HG03571 (cell line): ENCODE results near the gene RIPOR3.

Experiments used
- ATAC-seq: cut with Tn5 transposase; IDR thresholded peaks from one replicate; pipeline ENCODE4 v1.9.1; 2021; ENCODE audit not compliant: unreplicated experiment

The RIPOR3 gene

DNA sequence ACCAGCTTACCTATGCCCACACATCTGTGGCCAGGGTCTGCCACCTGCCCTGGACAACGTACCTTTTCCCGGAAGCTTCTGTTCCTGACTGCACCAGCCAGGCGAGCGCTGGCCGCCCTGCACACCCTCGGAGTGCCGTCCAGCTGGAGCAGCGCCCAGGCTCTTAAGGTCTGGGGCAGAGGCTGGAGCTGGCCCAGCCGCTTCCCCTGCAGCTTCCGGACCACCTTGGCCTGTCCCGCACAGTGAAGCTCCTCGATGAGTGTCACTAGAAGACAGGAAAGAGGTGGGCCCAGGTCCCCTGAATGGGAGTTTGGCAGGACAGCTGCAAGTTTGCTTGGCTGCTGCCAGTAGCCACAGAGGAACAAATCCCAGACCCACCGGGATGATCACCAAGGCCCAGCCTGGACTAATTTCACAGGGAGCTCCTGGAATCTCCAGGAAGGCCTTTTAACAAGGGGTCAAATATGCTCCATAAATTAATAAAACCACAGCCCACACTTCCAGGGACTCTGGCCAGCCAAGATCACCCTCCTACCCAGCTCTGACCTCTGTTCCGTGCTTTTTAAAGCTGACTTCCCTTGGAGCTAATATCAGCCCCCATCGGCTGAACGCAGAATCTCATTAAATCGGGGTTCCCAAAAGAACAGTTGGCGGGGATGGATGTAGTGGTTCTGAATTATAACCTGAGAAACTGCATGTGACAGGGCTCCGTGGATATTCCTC is 98.9 kb downstream of the RIPOR3 start:
- ATAC-seq, result no peak

DNA sequence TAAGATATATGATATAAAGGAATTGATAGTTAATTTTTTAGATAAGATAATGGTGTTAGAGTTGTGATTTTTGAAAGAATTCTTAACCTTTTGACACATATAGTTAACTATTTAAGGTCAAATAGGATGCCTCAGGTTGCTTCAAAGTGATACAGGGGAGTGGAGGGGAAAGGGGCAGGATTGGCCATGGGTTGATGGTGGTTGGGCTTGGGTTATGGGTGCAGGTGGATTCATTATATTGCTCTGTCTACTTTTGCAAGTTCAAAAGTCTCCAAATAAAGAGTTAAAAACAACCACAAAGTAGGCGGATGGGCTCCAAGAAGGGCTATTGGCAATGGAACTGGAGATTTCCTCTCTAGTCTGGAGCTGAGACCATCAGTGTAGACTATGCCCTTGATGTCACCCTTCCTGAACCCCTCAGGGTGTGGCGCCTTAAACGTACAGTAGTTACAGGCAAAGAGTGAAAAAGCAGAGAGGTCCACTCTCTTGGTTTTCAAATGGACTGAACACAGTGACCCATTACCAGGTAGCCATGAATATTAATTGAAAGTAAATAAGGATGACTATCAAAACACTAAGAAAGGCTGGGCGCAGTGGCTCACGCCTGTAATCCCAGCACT is 100.0 kb downstream of the RIPOR3 start:
- no peak for ATAC-seq

DNA sequence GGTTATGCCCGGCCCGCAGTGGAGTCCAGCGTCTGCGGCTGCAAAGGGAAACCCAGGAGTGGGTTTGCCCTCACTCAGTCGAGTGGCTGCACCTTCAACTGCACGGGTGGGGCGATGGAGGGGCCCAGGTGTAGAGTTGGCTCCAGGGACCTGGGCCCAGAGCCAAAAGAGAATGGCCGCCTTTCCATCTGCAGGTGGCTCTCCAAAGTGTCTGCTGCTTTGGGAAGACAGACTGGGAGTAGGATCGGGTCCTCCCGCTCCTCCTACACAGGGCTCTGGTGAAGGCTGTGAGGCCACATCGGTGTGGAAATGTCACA is 101.0 kb downstream of the RIPOR3 start:
- no peak for ATAC-seq

DNA sequence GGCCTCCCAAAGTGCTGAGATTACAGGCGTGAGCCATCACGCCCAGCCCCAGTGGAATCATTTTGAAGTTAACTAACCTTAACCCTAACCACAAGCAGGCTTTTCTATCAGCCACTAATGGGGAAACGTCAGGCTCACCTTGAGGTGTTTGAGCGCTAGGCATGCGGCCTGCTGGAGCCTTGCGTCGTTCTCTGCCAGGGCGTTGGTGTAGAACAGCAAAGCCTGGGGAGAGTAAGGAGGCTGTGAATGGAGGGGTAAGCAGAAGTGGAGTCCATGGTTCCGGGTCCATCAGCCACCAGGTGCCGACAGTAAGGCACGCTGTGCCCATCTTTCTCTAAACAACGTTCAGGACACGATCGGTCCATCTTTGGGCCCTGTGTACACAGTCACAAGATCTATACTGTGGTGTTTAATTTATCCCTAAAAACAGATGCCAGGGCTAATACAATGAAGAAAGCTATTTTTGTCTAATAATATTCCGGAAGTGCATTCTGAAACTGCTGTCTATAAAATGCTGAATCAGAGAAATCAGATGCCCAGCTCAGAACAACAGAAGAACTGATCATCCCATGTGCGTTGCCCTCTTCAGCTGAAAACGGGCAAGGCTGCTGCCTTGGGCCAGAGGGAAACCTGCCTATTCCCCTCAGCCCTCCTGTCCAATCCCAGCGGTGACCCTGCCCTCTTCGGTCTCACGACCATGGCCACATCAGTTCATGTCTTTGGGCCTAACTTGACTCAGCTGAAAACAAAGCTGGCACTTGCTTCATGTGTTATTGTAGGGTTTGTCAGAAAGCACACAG is 101.6 kb downstream of the RIPOR3 start:
- ATAC-seq, result no peak

DNA sequence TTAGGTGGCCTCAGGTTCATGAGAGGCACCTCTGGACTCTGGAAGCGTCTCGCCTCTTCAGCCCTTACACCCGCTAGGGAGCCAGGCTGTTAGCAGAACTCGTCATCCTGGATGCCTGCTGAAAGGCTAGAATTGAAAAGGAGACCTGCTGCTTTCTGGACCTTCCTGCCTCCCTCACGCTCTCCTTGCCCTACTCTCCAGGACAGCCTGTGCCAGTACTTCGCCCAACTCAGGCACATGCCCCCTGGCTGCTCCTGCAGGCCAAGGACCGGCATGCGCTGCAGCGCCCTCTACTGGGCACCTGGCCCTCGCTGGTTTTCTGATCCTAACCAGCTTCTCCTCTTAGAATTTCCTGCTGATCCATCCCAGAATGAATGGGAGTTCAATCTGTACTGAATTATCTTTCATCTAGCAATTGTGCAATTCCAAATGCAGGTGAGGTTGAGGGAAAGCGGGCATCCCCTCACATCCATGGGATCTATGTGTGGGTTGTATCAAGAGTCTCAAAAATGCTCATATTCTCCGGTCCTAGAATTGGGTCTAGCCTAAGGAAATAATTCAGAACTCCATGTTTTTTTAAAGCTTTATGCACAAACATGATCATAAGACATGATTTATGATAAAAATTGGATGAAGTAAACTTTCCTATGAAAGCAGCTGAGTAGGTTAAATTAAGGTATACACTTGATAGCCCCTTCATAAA is 103.2 kb downstream of the RIPOR3 start:
- no peak for ATAC-seq

DNA sequence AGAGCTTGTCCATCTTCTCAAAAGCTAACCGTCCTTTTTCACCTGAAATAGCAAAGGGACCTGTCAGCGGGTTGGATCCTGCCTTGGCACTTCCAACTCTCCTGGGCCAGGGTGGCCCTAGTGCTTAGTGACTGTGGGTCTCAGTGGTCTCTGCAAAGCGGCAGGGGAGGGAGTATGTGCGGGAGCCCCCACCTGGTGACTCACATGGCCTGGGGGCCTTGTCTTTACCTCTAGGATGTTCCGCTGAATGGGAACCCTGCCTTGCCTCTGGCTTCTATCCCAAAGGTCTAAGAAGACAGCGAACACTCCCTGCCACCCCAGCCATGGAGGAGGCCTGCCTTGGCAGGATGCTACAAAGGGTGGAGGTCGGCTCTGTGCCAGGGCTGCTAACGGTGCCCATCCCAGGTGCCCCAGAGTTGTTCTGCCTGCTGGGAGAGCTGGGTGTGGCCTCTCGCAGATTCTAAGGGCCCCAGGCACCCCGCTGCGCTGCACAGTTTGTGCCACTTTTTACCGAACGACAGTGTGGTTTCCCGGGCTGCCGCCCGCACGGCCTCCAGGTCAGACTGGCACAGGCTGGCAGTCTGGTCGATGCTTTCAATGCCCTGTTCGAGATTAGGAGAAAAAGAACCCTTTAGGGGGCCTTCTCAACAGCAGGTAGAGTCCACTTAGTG is 103.9 kb downstream of the RIPOR3 start:
- no peak for ATAC-seq

DNA sequence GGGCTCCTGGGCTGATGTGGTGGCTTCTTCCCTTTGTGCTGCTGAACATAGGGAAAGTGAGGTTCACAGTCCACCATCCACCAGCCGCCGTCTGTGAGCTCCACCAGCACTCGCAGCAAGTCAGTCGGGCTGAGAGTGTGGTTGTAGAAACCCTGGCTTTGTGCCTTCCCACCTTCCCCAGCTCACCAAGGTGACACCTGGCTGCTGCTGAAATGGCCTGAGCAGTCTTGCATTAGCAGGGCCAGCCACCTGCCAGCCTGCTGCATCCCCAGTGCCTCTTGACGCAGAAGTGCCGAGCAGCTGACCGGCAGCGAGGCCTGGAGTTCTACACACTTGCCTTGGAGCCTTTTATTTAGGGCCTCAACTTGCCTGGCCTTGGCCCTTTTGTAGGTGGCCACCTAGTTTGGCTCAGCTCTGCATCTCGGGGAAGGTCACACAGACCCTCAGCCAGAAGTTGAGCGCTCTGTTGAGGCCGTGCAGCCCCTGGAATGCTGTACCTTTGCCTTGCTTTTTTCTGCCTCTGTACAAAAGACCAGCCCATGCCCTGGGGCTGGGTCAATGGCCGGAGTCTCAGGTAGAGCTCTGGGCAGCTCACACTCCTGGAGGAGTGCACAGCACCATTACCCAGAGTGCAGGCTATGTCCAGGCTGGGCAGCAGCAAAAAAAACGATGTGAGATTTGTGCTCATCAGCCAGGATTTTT is 104.7 kb downstream of the RIPOR3 start:
- ATAC-seq, result no peak

DNA sequence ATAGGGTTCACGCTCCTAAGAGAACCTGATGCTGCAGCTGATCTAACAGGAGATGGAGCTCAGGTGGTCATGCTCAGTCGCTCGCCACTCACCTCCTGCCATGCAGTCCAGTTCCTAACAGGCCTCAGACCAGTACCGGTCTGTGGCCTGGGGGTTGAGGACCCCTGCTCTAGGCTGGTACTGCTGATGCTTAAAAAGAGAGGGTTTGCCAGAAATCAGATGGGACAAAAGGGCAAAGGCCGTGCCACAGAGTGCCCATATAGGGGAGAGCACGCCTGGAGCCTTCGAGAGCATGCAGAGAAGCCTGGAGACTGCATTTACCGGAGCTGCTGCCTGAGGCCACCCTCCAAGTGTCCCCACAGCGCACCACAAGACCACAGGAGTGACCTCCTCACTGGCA is 105.7 kb downstream of the RIPOR3 start:
- ATAC-seq, result no peak

DNA sequence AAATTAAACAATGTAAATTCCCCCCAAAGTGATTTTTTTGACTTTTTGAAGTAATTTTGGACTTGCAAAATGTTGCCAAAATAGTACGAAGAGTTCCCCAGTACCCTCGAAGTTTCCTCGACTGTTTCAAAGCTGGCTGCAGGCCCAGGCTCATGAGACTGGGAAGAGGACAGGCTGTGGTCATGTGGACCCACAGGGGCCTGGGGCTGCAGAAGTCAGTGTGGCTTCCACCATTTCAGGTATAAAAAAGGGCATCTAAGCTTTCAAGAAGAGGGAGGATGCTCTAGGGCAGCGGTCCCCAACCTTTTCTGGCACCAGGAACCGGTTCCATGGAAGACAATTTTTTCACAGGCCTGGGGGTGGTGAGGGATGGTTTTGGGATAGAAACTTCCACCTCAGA is 106.1 kb downstream of the RIPOR3 start:
- ATAC-seq, result no peak

DNA sequence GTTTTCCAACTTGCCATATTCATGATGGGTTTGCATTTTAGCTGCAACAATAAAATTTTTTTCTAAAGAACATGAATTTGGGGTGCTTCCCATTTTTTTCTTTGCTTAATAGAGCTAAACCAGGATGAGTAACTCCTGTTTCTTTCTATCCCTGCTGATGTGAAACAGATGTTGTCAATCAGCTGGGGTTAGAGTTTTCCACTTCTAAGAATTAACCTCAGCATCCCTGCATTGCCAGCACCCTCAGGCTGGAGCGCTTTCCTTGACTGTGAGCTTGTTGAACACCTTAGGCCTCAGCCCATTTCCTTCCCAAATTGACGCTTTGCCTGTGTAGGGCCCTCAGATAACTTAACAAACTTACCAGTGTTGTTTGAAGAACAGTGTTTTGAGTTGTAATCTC is 106.7 kb downstream of the RIPOR3 start:
- ATAC-seq, result no peak

DNA sequence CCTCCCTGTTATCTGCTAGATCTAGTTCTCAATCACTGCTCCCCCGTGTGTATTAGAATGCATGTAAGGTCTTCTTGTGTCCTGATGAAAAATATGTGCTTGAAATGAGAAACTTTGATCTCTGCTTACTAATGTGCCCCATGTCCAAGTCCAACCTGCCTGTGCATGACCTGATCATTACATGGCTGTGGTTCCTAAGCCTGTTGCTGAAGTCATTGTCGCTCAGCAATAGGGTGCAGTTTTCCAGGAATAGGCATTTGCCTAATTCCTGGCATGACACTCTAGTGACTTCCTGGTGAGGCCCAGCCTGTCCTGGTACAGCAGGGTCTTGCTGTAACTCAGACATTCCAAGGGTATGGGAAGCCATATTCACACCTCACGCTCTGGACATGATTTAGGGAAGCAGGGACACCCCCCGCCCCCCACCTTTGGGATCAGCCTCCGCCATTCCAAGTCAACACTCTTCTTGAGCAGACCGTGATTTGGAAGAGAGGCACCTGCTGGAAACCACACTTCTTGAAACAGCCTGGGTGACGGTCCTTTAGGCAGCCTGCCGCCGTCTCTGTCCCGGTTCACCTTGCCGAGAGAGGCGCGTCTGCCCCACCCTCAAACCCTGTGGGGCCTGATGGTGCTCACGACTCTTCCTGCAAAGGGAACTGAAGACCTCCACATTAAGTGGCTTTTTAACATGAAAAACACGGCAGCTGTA is 107.7 kb downstream of the RIPOR3 start:
- no peak for ATAC-seq

DNA sequence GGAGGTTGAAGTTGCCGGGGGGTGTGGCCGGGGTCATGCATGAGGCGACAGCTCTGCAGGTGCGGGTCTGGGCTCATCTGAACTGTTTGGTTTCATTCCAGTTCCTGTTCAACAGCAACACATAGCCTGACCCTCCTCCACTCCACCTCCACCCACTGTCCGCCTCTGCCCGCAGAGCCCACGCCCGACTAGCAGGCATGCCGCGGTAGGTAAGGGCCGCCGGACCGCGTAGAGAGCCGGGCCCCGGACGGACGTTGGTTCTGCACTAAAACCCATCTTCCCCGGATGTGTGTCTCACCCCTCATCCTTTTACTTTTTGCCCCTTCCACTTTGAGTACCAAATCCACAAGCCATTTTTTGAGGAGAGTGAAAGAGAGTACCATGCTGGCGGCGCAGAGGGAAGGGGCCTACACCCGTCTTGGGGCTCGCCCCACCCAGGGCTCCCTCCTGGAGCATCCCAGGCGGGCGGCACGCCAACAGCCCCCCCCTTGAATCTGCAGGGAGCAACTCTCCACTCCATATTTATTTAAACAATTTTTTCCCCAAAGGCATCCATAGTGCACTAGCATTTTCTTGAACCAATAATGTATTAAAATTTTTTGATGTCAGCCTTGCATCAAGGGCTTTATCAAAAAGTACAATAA is 108.6 kb downstream of the RIPOR3 start:
- ATAC-seq, result no peak

DNA sequence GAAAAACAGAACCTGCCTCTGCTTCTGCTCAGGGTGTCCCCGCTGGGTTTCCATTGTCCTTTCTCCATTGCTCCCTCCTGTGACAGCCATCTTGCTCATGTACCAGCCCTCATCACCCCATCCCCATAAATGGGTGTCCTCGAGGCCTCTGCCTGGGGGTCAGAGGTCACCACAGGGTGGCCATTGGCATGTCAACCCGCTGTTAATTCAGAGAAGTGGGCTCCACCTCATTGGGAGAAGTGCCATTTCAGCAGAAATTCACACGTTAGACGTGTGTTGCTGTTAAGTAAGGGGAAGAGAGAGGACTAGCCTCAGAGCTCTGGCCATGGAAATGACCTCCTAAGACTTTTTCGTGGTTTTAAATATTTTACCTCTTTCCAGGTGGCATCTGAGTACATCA is 109.2 kb downstream of the RIPOR3 start:
- no peak for ATAC-seq

DNA sequence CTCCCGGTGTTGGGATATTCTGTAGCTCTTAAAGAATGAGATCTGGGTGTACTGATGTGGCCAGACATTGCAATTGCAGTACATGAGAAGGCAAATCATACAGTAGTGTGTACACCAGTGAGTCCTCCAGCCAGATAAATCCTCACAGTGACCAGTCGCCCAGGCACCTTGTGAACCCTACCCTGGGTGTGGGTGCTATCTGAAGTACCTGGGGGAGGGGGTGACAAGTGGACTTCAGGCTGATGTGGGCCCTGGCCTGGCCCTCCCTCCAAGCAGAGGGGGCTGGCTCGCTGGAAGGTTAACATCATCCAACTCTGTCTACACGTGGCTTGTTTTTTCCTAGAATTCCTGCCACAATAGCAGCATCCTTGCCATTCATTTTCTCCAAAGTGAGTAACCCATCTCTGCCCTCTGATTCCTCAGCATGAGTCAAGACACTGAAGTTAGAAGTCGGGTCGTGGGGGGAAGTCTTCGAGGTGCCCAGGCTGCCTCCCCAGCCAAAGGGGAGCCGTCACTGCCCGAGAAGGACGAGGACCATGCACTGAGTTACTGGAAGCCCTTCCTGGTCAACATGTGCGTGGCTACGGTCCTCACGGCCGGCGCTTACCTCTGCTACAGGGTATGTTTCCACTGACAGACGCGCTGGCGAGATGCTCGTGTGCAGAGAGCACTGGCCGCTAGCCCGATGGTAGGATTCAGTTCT is 110.3 kb downstream of the RIPOR3 start:
- no peak for ATAC-seq

DNA sequence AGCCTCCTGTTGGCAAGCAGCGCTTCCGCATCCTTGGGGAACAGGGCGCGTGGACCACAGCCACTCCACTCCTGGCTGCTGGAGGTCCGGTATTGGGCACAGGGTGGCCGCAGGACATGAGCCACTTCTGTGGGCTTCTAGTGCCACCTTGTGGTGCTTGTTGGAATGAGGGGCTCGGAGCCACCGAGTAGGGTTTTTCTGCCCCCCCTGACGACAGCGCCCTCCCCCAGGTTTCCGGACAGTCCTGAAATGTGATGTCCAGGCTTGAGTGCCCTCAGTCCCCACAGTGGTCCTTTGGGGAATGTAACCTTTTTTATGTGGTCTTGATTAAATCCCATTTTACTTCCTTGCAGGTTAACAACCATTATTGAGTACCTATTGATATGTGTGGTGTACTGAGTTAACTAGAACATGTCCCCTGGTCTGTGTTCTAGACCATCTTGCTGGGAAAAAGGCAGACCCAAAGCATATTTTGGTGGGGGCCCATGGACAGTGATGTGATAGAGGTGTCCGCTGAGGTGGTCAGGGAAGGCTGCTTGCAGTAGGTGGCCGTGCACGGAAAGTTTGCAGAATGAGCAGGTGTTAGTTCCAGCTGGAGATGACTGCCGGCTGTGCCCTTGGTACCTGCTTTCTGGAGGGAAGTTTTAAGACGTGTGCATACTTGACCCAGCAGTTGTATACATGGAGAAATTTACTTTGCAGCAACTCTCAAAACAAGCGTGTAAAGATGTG is 111.2 kb downstream of the RIPOR3 start:
- no peak for ATAC-seq

DNA sequence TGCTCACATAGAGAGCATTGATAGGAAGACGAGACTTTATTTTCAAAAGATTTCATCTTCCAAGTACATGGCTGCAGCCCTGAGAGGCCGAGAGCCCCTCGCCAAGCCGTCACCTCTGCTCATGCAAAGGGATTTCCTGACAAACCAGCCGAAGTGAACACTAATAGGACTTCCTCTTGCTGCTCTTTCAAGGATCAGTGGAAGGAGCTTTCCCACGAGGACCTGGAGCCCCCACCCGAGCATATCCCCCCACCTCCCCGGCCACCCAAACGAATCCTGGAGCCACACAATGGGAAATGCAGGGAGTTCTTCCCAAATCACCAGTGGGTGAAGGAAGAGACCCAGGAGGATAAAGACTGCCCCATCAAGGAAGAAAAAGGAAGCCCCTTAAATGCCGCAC is 111.8 kb downstream of the RIPOR3 start:
- ATAC-seq, result no peak

DNA sequence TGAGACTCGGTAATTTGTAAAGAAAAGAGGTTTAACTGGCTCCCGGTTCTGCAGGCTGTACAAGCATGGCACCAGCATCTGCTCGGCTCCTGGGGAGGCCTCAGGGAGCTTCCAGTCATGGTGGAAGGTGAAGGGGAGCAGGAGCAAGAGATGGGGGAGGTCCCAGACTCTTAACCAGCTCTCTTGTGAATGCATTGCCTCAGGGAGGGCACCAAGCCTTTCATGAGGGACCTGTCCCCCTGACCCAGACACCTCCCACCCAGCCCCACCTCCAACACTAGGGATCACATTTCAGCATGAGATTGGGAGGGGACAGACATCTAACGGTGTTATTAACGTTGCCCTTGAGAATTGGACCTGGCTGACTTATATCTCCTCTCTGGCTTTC is 112.6 kb downstream of the RIPOR3 start:
- no peak for ATAC-seq

DNA sequence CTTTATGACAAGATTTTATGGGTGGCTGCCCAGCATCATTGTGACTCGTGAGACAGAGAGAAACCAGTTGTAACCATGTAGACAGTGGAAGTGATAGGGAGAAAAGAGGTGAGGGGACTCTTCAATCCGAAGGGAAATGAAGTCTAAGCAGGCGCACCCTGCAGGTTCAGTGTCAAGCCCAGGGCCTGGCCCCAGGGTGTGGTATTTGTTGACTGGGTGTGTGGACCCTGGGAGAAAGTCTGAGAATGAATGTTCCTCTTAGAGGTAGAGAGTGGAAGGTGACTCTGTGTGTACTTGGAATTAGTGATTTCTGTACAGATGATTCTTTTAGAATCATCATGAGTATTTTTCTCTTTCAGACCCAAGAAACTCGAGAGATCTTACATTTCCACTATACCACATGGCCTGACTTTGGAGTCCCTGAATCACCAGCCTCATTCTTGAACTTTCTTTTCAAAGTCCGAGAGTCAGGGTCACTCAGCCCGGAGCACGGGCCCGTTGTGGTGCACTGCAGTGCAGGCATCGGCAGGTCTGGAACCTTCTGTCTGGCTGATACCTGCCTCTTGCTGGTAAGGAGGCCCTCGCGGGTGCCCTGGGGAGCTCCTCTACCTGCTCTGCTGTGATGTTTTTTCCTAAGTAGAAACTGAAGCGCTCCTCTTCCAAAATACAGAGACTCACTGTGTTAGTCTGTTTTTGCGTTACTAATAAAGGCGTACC is 113.1 kb downstream of the RIPOR3 start:
- no peak for ATAC-seq
